GM21528 (cell line): ENCODE data around the gene C19orf12.

Experiments
- ATAC-seq: cut with Tn5 transposase; IDR thresholded peaks from one replicate; pipeline ENCODE4 v1.9.1; 2021; ENCODE audit warnings: mild to moderate bottlenecking, moderate library complexity; ENCODE audit not compliant: unreplicated experiment, low FRiP score

The C19orf12 gene

GRCh38 chr19:29714953-29715700, at the start of gene C19orf12:
Gene C19orf12, minus strand, starts transcription at chr19:29715261. Its CDS starts 6,848 bp downstream, at chr19:29708413.
- ATAC-seq = peak; percentile 70

- ATAC-seq = no peak
These were observed 49.3 kb upstream of the C19orf12 start for GRCh38 chr19:29764361-29764760.

- no peak for ATAC-seq
These were observed 48.1 kb upstream of the C19orf12 start for GRCh38 chr19:29763196-29763595.

GRCh38 chr19:29761575-29762232, 46.6 kb upstream of the C19orf12 start:
- no peak for ATAC-seq

GRCh38 chr19:29760752-29761502, 45.9 kb upstream of the C19orf12 start:
- no peak for ATAC-seq

GRCh38 chr19:29759359-29759758, 44.3 kb upstream of the C19orf12 start:
- ATAC-seq = no peak

GRCh38 chr19:29758863-29759262, 43.8 kb upstream of the C19orf12 start:
- ATAC-seq = no peak

- no peak for ATAC-seq
These were observed 42.5 kb upstream of the C19orf12 start for GRCh38 chr19:29757551-29757950.

GRCh38 chr19:29753934-29754305, 38.9 kb upstream of the C19orf12 start:
- no peak for ATAC-seq

- ATAC-seq = no peak
These were observed 38.3 kb upstream of the C19orf12 start for GRCh38 chr19:29753190-29753933.

GRCh38 chr19:29752450-29753025, 37.5 kb upstream of the C19orf12 start:
- no peak for ATAC-seq

- ATAC-seq = no peak
These were observed 36.9 kb upstream of the C19orf12 start for GRCh38 chr19:29751932-29752331.

- ATAC-seq = no peak
These were observed 34.9 kb upstream of the C19orf12 start for GRCh38 chr19:29750001-29750400.

- ATAC-seq = no peak
These were observed 34.2 kb upstream of the C19orf12 start for GRCh38 chr19:29748996-29749849.

- ATAC-seq = no peak
These were observed 30.2 kb upstream of the C19orf12 start for GRCh38 chr19:29745253-29745652.

- no peak for ATAC-seq
These were observed 28.6 kb upstream of the C19orf12 start for GRCh38 chr19:29743681-29744080.

- no peak for ATAC-seq
These were observed 26.7 kb upstream of the C19orf12 start for GRCh38 chr19:29741776-29742175.

- no peak for ATAC-seq
These were observed 26.2 kb upstream of the C19orf12 start for GRCh38 chr19:29741226-29741625.

GRCh38 chr19:29737461-29738000, 22.5 kb upstream of the C19orf12 start:
- no peak for ATAC-seq
